Stomach (tissue), 9 donors: ENCODE measurements around the gene MT1A. TPM values are rescaled to one million over a fixed set of nuclear protein-coding genes. Genes with fewer than 3 reads are reported as not detected.

Experiments
- DNase-seq, 2 donors: peaks; one replicate each; pipeline versions ENCODE4 v3.0.0 to v3.0.0-alpha.2; 2013 to 2019
- H3K27ac ChIP-seq, 5 donors: fragments of 200-600 bp in 4 of 5; sonication (generic) in 4 of 5; one replicate each; pipeline ENCODE4 v1.5.1; 2013 to 2019; ENCODE audit warnings: mild to moderate bottlenecking in 1 of 5, moderate library complexity in 1 of 5
- H3K27me3 ChIP-seq, 3 donors: fragments of 200-600 bp; sonication (generic); one replicate each; pipeline ENCODE4 v1.5.1; 2017 to 2019; ENCODE audit warnings: mixed run types in 1 of 3
- H3K36me3 ChIP-seq, 4 donors: fragments of 200-600 bp; sonication (generic); 1 replicate in 3 of 4; 2 replicates in 1 of 4; pipeline ENCODE4 v1.5.1; 2016 to 2019
- H3K4me1 ChIP-seq, 4 donors: fragments of 200-600 bp; sonication (generic); one replicate each; pipeline ENCODE4 v1.5.1; 2016 to 2019
- H3K4me3 ChIP-seq, 4 donors: fragments of 200-600 bp; sonication (generic) in 3 of 4; one replicate each; pipeline ENCODE4 v1.5.1; 2016 to 2019; ENCODE audit warnings: mild to moderate bottlenecking in 1 of 4
- H3K9me3 ChIP-seq, 4 donors: fragments of 200-600 bp; sonication (generic); one replicate each; pipeline ENCODE4 v1.5.1; 2016 to 2019
- CTCF ChIP-seq, 7 experiments: fragments of 450-650 bp in 4 of 7; fragments of 200-600 bp in 3 of 7; sonication (generic) in 3 of 7; IDR thresholded peaks; one replicate each; pipeline ENCODE4 v1.5.1; 2016 to 2019; ENCODE audit warnings: antibody characterized with exemption in 7 of 7, control low read depth in 2 of 7, mild to moderate bottlenecking in 1 of 7
- EP300 ChIP-seq: sonication (generic); formaldehyde crosslinking; IDR thresholded peaks from one replicate; pipeline ENCODE4 v1.6.1; 2017; ENCODE audit warnings: antibody characterized with exemption
- POLR2A ChIP-seq, 4 donors: fragments of 450-650 bp; IDR thresholded peaks; one replicate each; pipeline ENCODE4 v1.6.1; 2016; ENCODE audit warnings: antibody characterized with exemption in 4 of 4, control low read depth in 2 of 4, mild to moderate bottlenecking in 1 of 4, moderate library complexity in 1 of 4
- POLR2AphosphoS5 ChIP-seq, 3 donors: sonication (generic); formaldehyde crosslinking; IDR thresholded peaks; one replicate each; pipeline ENCODE4 v1.6.1; 2016; ENCODE audit warnings: antibody characterized with exemption in 3 of 3
- WGBS, 5 donors: extraction: QIAGEN DNeasy Blood & Tissue Kit in 3 of 5; methylation state at CpG; one replicate each; pipeline versions ENCODE4 v1.1.5 to v1.1.7; 2013 to 2018; 5-methylcytosine and 5-hydroxymethylcytosine counted together
- intact Hi-C: fragments of 100-400 bp; cut with DNase I; formaldehyde crosslinking; loops from one replicate; pipeline ENCODE4 v1.15.1; 2023; ENCODE audit warnings: low total_unique reads
- polyA plus RNA-seq, 3 donors: library from polyadenylated mRNA; stranded (reverse); fragments of 200-250 nt; gene quantifications; one replicate each; pipeline ENCODE4 v1.2.3, GENCODE V29; 2013
- total RNA-seq, 5 donors: library from RNA; depleted of rRNA; stranded (reverse); fragments of >200 nt; gene quantifications; one replicate each; pipeline versions ENCODE4 v1.1.0 to v1.2.3, GENCODE V29; 2014 to 2016
- donor health status: healthy with polysubstance abuse.
- donor health status: Bipolar disorder and iron deficiency.
- donor health status: healthy.

MT1A gene
- total and polyA plus RNA-seq, 8 donors = 3.3 to 185 (median 56.7) TPM; not detected in 1

GRCh38 chr16:56623637-56624036, 14.8 kb upstream of the MT1A start:
- DNase-seq = no peak
- intact Hi-C loops = no loop called here
- WGBS, 5 donors = 93 to 98% (median 95%) methylated on average over 2 of the region's 2 CpGs
- H3K9me3 ChIP-seq = no peaks in the 10 kb centered on the region
- H3K27me3 ChIP-seq = peaks cover 0 to 9% (median 0%) of the 10 kb centered on the region in 3 donors
- no peak overlapping the region for H3K4me3 ChIP-seq
- no peak overlapping the region for H3K27ac ChIP-seq
- no peaks in the 10 kb centered on the region for H3K36me3 ChIP-seq
- TF ChIP-seq POLR2A (IDR thresholded peaks at IDR 0.05) (no peak), EP300 (no peak), POLR2AphosphoS5 (IDR thresholded peaks at IDR 0.05) (no peak), CTCF (IDR thresholded peaks at IDR 0.05) (no peak)
- peaks cover 10 to 25% (median 16%) of the 10 kb centered on the region in 4 donors for H3K4me1 ChIP-seq

DNA sequence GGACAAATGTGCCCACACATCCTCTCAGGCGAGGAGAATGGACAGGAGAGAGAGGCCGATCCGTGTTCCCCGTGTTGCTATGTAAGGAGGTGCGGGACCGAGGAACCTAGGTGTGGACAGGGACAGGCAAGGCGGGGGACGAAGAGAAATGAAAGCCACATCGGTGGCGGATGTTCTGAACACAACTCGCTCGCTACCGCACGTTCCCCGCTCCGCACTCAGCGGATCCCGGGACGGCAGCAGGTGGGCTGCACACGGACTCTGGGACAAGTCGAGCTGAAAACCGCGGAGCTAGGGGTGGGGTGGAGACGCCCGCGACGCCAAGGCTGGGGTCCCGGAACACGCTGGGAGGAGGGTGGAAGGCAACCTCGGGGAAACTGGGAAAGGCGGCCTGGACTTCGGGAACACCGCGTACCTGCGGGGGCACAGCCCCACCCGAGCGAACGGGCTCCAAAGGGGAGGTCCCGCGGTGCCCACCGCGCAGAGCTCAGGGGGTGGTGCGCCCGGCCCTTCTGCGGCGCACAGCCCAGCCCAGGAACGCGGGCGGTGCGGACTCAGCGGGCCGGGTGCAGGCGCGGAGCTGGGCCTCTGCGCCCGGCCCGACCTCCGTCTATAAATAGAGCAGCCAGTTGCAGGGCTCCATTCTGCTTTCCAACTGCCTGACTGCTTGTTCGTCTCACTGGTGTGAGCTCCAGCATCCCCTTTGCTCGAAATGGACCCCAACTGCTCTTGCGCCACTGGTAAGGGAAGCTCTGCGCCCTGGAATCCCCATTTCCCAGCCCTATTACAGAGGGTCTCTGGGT, 13.1 kb upstream of the MT1A start, which contains the start of gene MT1E:
MT1E (plus strand) TSS at position 642 of the 803 bp plus-strand sequence; CDS start at position 713, 71 bp downstream.
- Histone ChIP-seq H3K4me1 (peaks cover 10 to 25% (median 16%) of the 10 kb centered on the region in 4 donors), H3K27ac (peak within 1 kb of the TSS; percentile 89 to 97 (median 94)), H3K27me3 (peaks cover 0 to 9% (median 0%) of the 10 kb centered on the region in 3 donors), H3K4me3 (peak within 1 kb of the TSS; percentile 56 to 67 (median 60)), H3K9me3 (no peaks in the 10 kb centered on the region), H3K36me3 (no peaks in the 10 kb centered on the region)
- TF ChIP-seq EP300 = no peak
- TF ChIP-seq CTCF (IDR thresholded peaks at IDR 0.05) = no peak
- TF ChIP-seq POLR2A (IDR thresholded peaks at IDR 0.05) = peak in 2 of 4 donors; percentile 47 to 52
- TF ChIP-seq POLR2AphosphoS5 (IDR thresholded peaks at IDR 0.05) = peak; percentile 52 to 98 (median 97)
- intact Hi-C loops = no loop called here
- 1 to 2% (median 1%) methylated on average over 53 to 62 of the region's 62 CpGs for WGBS, 5 donors
- peak; percentile 93 to 94 for DNase-seq

DNA sequence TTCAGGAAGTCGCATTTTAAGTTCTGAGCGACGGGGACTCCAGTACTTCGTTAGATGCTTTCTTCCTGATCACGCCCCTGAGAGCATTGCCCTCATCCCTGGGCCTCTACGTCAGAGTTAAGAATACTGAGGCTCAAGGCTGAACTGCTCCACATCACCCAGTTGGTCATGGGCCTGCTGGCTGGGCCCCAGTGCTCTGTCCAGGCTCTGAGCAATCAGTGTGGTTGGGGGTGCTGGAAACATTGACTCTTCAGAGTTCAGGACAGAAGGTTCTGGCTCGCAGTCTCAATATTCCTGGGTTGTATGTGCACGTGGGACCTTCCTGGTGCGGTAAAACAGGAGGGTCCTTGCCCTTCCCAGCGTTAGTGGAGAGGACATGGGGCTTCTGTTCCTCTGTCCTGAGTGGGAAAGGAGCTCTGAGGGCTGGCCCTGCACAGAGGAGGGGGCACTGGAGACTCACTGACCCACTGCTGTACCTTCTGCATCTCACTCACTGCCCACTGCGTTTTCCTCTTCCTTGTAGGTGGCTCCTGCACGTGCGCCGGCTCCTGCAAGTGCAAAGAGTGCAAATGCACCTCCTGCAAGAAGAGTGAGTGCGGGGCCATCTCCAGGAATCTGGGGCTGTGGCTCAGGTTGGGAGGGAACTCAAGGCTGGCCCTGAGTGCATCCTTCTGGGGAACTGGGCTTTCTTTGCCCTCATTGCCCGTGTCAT, 12.4 kb upstream of the MT1A start:
- no peak for DNase-seq
- Histone ChIP-seq H3K36me3 (no peaks in the 10 kb centered on the region), H3K4me1 (peaks cover 10 to 25% (median 16%) of the 10 kb centered on the region in 4 donors), H3K9me3 (no peaks in the 10 kb centered on the region), H3K4me3 (peak overlapping the region; percentile 56 to 67 (median 60)), H3K27me3 (peaks cover 0 to 9% (median 0%) of the 10 kb centered on the region in 3 donors), H3K27ac (peak overlapping the region; percentile 89 to 97 (median 94))
- intact Hi-C loops = no loop called here
- 10 to 20% (median 15%) methylated on average over 12 to 16 of the region's 16 CpGs for WGBS, 5 donors
- TF ChIP-seq POLR2A (IDR thresholded peaks at IDR 0.05) (no peak), CTCF (IDR thresholded peaks at IDR 0.05) (no peak), POLR2AphosphoS5 (IDR thresholded peaks at IDR 0.05) (peak in 2 of 3 donors; percentile 1 to 71), EP300 (no peak)

DNA sequence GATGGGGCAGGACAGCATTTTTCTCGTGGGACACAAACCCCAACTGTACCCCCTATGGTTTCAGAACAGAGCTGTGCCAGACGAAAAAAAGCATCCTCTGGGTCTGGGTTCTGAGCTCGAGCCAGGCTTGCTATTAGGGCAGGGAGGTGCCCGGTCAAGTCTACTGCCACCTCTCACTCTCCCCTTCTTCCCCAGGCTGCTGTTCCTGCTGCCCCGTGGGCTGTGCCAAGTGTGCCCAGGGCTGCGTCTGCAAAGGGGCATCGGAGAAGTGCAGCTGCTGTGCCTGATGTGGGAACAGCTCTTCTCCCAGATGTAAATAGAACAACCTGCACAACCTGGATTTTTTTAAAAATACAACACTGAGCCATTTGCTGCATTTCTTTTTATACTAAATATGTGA, 11.8 kb upstream of the MT1A start:
- H3K27ac ChIP-seq = peak overlapping the region; percentile 89 to 97 (median 94)
- DNase-seq = no peak
- H3K9me3 ChIP-seq = no peaks in the 10 kb centered on the region
- 18 to 60% (median 28%) methylated on average over 4 to 7 of the region's 7 CpGs for WGBS, 5 donors
- peak overlapping the region; percentile 56 to 67 (median 60) for H3K4me3 ChIP-seq
- peaks cover 0 to 11% (median 0%) of the 10 kb centered on the region in 3 donors for H3K27me3 ChIP-seq
- peaks cover 11 to 27% (median 16%) of the 10 kb centered on the region in 4 donors for H3K4me1 ChIP-seq
- no peaks in the 10 kb centered on the region for H3K36me3 ChIP-seq
- intact Hi-C loops = no loop called here
- no peak for TF ChIP-seq EP300
- TF ChIP-seq POLR2A (IDR thresholded peaks at IDR 0.05) = no peak
- TF ChIP-seq POLR2AphosphoS5 (IDR thresholded peaks at IDR 0.05) = no peak
- TF ChIP-seq CTCF (IDR thresholded peaks at IDR 0.05) = no peak
